Measurements from ENCODE around the gene OR11H6. TPM values are rescaled to one million over a fixed set of nuclear protein-coding genes. Genes with fewer than 3 reads are reported as not detected.
"Not testable (repeated sequence)": the region's sequence is repeated elsewhere in the genome, so short reads cannot be mapped to it uniquely, and the experiment has no call there.

OR11H6 gene
- total RNA-seq, 2 experiments from 2014 or later, result not detected

DNA sequence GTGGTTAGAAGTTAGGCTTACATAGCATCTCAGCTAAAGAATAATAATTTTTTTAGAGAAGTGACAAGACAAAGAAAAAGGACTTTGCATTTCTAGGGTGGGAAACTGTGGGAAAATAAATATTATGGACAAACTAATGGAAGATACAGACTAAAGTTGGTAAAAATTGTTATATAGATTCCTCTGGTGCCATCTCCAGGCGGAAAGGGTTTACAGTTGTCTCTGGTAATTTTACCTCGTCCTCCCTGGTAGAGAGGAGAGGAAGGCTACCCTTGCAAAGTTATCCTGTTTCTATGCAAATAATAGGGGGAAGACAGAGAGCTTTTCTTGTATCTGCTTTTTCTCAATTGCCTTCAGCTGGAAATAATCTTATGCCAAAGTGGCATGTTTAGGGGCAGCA, 27.6 kb upstream of the OR11H6 start:
- Mint-ChIP-seq H3K27me3 (no peaks in the 10 kb centered on the region), H3K9me3 (no peaks in the 10 kb centered on the region), H3K4me3 (no peak overlapping the region), H3K27ac (no peak overlapping the region), H3K4me1 (ENCODE audit: low read depth) (no peaks in the 10 kb centered on the region), H3K36me3 (ENCODE audit: low read depth) (no peaks in the 10 kb centered on the region)
- intact Hi-C loops (cut with micrococcal nuclease), result no loop called here
- POLR2A ChIA-PET, result no interaction called here
- peak; percentile 2 for DNase-seq
- TF ChIP-seq, protein P1, sequence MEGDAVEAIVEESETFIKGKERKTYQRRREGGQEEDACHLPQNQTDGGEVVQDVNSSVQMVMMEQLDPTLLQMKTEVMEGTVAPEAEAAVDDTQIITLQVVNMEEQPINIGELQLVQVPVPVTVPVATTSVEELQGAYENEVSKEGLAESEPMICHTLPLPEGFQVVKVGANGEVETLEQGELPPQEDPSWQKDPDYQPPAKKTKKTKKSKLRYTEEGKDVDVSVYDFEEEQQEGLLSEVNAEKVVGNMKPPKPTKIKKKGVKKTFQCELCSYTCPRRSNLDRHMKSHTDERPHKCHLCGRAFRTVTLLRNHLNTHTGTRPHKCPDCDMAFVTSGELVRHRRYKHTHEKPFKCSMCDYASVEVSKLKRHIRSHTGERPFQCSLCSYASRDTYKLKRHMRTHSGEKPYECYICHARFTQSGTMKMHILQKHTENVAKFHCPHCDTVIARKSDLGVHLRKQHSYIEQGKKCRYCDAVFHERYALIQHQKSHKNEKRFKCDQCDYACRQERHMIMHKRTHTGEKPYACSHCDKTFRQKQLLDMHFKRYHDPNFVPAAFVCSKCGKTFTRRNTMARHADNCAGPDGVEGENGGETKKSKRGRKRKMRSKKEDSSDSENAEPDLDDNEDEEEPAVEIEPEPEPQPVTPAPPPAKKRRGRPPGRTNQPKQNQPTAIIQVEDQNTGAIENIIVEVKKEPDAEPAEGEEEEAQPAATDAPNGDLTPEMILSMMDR (IDR thresholded peaks at IDR 0.05), result no peak
- ATAC-seq, result no peak
- CTCF ChIA-PET, result no interaction called here

DNA sequence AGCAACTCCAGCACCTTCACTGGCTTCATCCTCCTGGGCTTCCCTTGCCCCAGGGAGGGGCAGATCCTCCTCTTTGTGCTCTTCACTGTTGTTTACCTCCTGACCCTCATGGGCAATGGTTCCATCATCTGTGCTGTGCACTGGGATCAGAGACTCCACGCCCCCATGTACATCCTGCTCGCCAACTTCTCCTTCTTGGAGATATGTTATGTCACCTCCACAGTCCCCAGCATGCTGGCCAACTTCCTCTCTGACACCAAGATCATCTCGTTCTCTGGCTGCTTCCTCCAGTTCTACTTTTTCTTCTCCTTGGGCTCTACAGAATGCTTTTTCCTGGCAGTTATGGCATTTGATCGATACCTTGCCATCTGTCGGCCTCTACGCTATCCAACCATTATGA, 26.1 kb upstream of the OR11H6 start:
- DNase-seq, result no peak
- Mint-ChIP-seq H3K27me3 (peaks cover 2% of the 10 kb centered on the region), H3K4me1 (ENCODE audit: low read depth) (no peaks in the 10 kb centered on the region), H3K4me3 (no peak overlapping the region), H3K9me3 (no peaks in the 10 kb centered on the region), H3K36me3 (ENCODE audit: low read depth) (no peaks in the 10 kb centered on the region), H3K27ac (no peak overlapping the region)
- CTCF ChIA-PET, result no interaction called here
- intact Hi-C loops (cut with micrococcal nuclease), result no loop called here
- no peak for ATAC-seq
- POLR2A ChIA-PET, result no interaction called here
- TF ChIP-seq, protein P1 (IDR thresholded peaks at IDR 0.05), result no peak

DNA sequence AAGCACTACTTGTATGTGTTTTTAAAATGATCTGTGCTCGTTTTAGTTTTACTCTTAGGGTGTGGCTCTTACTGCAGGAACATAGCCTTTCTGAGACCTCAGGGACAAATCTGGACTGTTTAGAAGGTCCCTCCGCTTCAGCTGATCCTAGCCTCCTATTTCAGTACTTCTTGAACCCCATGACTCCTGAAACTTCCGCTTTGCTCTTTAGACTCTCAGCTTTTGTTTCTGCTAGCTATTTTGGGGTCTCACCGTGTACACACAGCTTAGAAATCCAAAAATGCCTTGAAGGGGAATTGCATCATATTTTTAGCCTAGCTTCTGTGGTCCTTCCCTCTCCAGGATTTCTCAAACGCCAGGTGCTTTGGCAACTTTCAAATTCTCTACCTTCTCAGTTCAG, 24.5 kb upstream of the OR11H6 start:
- CTCF ChIA-PET, result no interaction called here
- Mint-ChIP-seq H3K4me3 (no peak overlapping the region), H3K27ac (no peak overlapping the region)

DNA sequence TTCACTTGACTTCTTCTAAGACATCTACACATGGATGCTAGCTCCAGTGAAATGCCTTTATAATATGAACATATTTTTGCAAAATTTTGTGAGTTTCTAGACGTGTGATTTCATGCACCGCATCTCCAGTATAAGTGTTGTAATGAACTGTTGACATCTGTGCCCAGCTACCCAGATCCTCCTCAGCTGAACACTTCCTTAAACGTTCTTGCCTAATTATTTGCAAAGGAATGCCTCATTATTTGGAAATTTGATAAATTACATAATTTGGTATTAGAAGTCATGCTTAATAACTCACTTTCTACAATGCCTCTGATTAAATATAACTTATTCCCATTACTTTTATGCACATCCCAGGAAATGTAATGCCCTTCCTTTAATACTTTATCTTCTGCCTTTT, 18.8 kb upstream of the OR11H6 start:
- CTCF ChIA-PET, result no interaction called here
- H3K27me3 Mint-ChIP-seq, result peaks cover 6% of the 10 kb centered on the region

More for the DNA sequence above, 24.5 kb upstream of the OR11H6 start:
- TF ChIP-seq, protein P1 (IDR thresholded peaks at IDR 0.05), result no peak
- ATAC-seq (no peak), DNase-seq (no peak)
- POLR2A ChIA-PET, result no interaction called here
- H3K36me3 Mint-ChIP-seq (ENCODE audit: low read depth), result no peaks in the 10 kb centered on the region
- H3K27me3 Mint-ChIP-seq, result peaks cover 4% of the 10 kb centered on the region
- intact Hi-C loops (cut with micrococcal nuclease), result no loop called here
- H3K9me3 Mint-ChIP-seq, result no peaks in the 10 kb centered on the region
- H3K4me1 Mint-ChIP-seq (ENCODE audit: low read depth), result no peaks in the 10 kb centered on the region

DNA sequence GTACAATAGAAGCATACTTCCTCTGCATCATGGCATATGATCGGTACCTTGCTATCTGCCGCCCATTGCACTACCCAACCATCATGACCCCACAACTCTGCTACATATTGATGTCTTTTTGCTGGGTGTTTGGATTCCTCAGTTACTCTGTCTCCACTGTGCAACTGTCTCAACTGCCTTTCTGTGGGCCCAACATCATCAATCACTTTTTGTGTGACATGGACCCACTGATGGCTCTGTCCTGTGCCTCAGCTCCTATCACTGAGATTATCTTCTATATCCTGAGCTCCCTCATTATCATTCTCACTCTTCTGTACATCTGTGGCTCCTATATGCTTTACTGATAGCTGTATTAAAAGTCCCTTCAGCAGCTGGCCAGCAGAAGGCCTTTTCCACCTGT, 13.9 kb upstream of the OR11H6 start:
- Mint-ChIP-seq H3K27me3 (peaks cover 2% of the 10 kb centered on the region), H3K4me3 (no peak overlapping the region), H3K9me3 (no peaks in the 10 kb centered on the region), H3K27ac (no peak overlapping the region), H3K4me1 (ENCODE audit: low read depth) (no peaks in the 10 kb centered on the region), H3K36me3 (ENCODE audit: low read depth) (no peaks in the 10 kb centered on the region)
- intact Hi-C loops (cut with micrococcal nuclease), result no loop called here
- ChIA-PET POLR2A (no interaction called here), CTCF (no interaction called here)
- TF ChIP-seq, protein P1 (IDR thresholded peaks at IDR 0.05), result no peak
- ATAC-seq (no peak), DNase-seq (no peak)

More for the DNA sequence above, 18.8 kb upstream of the OR11H6 start:
- Mint-ChIP-seq H3K36me3 (ENCODE audit: low read depth) (no peaks in the 10 kb centered on the region), H3K9me3 (no peaks in the 10 kb centered on the region), H3K4me1 (ENCODE audit: low read depth) (no peaks in the 10 kb centered on the region), H3K4me3 (no peak overlapping the region), H3K27ac (no peak overlapping the region)
- POLR2A ChIA-PET, result interaction anchor here (0.7 kb wide), 1 partner anchor 268 kb away, joined by 3 read pairs; no protein-coding TSS in a partner anchor
- no peak for ATAC-seq
- TF ChIP-seq, protein P1 (IDR thresholded peaks at IDR 0.05), result no peak
- DNase-seq, result no peak
- intact Hi-C loops (cut with micrococcal nuclease), result no loop called here

DNA sequence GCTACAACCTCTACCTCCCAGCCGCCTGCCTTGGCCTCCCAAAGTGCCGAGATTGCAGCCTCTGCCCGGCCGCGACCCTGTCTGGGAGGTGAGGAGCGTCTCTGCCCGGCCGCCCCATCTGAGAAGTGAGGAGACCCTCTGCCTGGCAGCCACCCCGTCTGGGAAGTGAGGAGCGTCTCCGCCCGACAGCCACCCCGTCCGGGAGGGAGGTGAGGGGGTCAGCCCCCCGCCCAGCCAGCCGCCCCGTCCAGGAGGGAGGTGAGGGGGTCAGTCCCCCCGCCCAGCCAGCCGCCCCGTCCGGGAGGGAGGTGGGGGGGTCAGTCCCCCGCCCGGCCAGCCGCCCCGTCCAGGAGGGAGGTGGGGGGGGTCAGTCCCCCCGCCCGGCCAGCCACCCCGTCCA, 11.1 kb upstream of the OR11H6 start:
- CTCF ChIA-PET; H3K36me3 Mint-ChIP-seq (ENCODE audit: low read depth); H3K27ac Mint-ChIP-seq; H3K9me3 Mint-ChIP-seq; H3K27me3 Mint-ChIP-seq; H3K4me3 Mint-ChIP-seq; intact Hi-C loops (cut with micrococcal nuclease); POLR2A ChIA-PET; DNase-seq; H3K4me1 Mint-ChIP-seq (ENCODE audit: low read depth); ATAC-seq: not testable (repeated sequence)

Measured in activated CD8-positive, alpha-beta T cell treated with anti-CD3 and anti-CD28 coated beads for 36 hours (primary cell).